ENCODE data around the gene IFNG. TPM values are rescaled to one million over a fixed set of nuclear protein-coding genes. Genes with fewer than 3 reads are reported as not detected.

The IFNG gene
- total RNA-seq, 1 experiment from 2014 or later, result not detected

- H3K9me2 ChIP-seq (ENCODE audit: insufficient read depth), result no peaks in the 10 kb centered on the region
- no peaks in the 10 kb centered on the region for H3K36me3 ChIP-seq (ENCODE audit: low read depth)
- intact Hi-C loops (cut with micrococcal nuclease; ENCODE audit: unreplicated experiment), result no loop called here
- no peak overlapping the region for H3K4me2 ChIP-seq
- BruUV-seq (replicated peaks), result no TSS peak
- ChIA-PET POLR2A (ENCODE audit: unreplicated experiment) (no interaction called here), CTCF (interaction anchor here (0.9 to 1.0 kb wide), 2 partner anchors 23 to 801 kb away, joined by 8 to 16 read pairs; no protein-coding TSS in a partner anchor)
- H4K20me1 ChIP-seq (ENCODE audit: insufficient read depth), result no peaks in the 10 kb centered on the region
- DNase-seq, result no peak
- no peak overlapping the region for H2AFZ ChIP-seq
- no peaks in the 10 kb centered on the region for H3K4me1 ChIP-seq (replicated peaks; ENCODE audit: insufficient read depth)
- TF ChIP-seq EZH2 (IDR thresholded peaks at IDR 0.05; ENCODE audit: low read depth) (no peak), CTCF (conservative IDR thresholded peaks at IDR 0.05) (no peak)
- H3F3A ChIP-seq (ENCODE audit: insufficient read depth, low read depth), result no peaks in the 10 kb centered on the region
- no peaks in the 10 kb centered on the region for H3K9me3 ChIP-seq (ENCODE audit: insufficient read depth, low read depth)
- no peaks in the 10 kb centered on the region for H3K27me3 ChIP-seq (ENCODE audit: insufficient read depth, low read depth)
- H3K27ac ChIP-seq, result no peak overlapping the region
- H3K79me2 ChIP-seq (ENCODE audit: low read depth), result no peaks in the 10 kb centered on the region
- no peak overlapping the region for H3K4me3 ChIP-seq
Observed at GRCh38 chr12:68157380-68157779, 2.2 kb downstream of the IFNG start.

- H3K79me2 ChIP-seq (ENCODE audit: low read depth), result no peaks in the 10 kb centered on the region
- ChIA-PET CTCF (interaction anchor here (0.9 kb wide), 1 partner anchor 22 kb away, joined by 8 read pairs; no protein-coding TSS in a partner anchor), POLR2A (ENCODE audit: unreplicated experiment) (no interaction called here)
- H3K4me1 ChIP-seq (replicated peaks; ENCODE audit: insufficient read depth), result no peaks in the 10 kb centered on the region
- no peaks in the 10 kb centered on the region for H3F3A ChIP-seq (ENCODE audit: insufficient read depth, low read depth)
- no peaks in the 10 kb centered on the region for H3K9me2 ChIP-seq (ENCODE audit: insufficient read depth)
- DNase-seq, result no peak
- no peaks in the 10 kb centered on the region for H3K36me3 ChIP-seq (ENCODE audit: low read depth)
- H2AFZ ChIP-seq, result no peak overlapping the region
- BruUV-seq (replicated peaks), result no TSS peak
- H3K27ac ChIP-seq, result no peak overlapping the region
- no peaks in the 10 kb centered on the region for H4K20me1 ChIP-seq (ENCODE audit: insufficient read depth)
- H3K27me3 ChIP-seq (ENCODE audit: insufficient read depth, low read depth), result no peaks in the 10 kb centered on the region
- H3K4me3 ChIP-seq, result no peak overlapping the region
- intact Hi-C loops (cut with micrococcal nuclease; ENCODE audit: unreplicated experiment), result no loop called here
- TF ChIP-seq EZH2 (IDR thresholded peaks at IDR 0.05; ENCODE audit: low read depth) (no peak), CTCF (conservative IDR thresholded peaks at IDR 0.05) (no peak)
- no peaks in the 10 kb centered on the region for H3K9me3 ChIP-seq (ENCODE audit: insufficient read depth, low read depth)
- no peak overlapping the region for H3K4me2 ChIP-seq
Observed at GRCh38 chr12:68156636-68157035, 2.9 kb downstream of the IFNG start.

GRCh38 chr12:68154779-68155178, 4.8 kb downstream of the IFNG start:
- POLR2A ChIA-PET (ENCODE audit: unreplicated experiment), result no interaction called here
- no peaks in the 10 kb centered on the region for H4K20me1 ChIP-seq (ENCODE audit: insufficient read depth)
- no peaks in the 10 kb centered on the region for H3K79me2 ChIP-seq (ENCODE audit: low read depth)
- H3K9me3 ChIP-seq (ENCODE audit: insufficient read depth, low read depth), result no peaks in the 10 kb centered on the region
- CTCF ChIA-PET, result no interaction called here
- H3K9me2 ChIP-seq (ENCODE audit: insufficient read depth), result no peaks in the 10 kb centered on the region; the same call in 1 of the 2 replicates
- no peaks in the 10 kb centered on the region for H3K4me1 ChIP-seq (replicated peaks; ENCODE audit: insufficient read depth)
- no TSS peak for BruUV-seq (replicated peaks)
- no peaks in the 10 kb centered on the region for H3F3A ChIP-seq (ENCODE audit: insufficient read depth, low read depth)
- no peak overlapping the region for H3K4me3 ChIP-seq
- no peak overlapping the region for H2AFZ ChIP-seq
- no peak overlapping the region for H3K4me2 ChIP-seq
- intact Hi-C loops (cut with micrococcal nuclease; ENCODE audit: unreplicated experiment), result no loop called here
- no peak for DNase-seq
- H3K27ac ChIP-seq, result no peak overlapping the region
- TF ChIP-seq EZH2 (IDR thresholded peaks at IDR 0.05; ENCODE audit: low read depth) (no peak), CTCF (conservative IDR thresholded peaks at IDR 0.05) (no peak)
- no peaks in the 10 kb centered on the region for H3K36me3 ChIP-seq (ENCODE audit: low read depth)
- H3K27me3 ChIP-seq (ENCODE audit: insufficient read depth, low read depth), result no peaks in the 10 kb centered on the region
